Measurements from ENCODE around the gene TMEM198. TPM values are rescaled to one million over a fixed set of nuclear protein-coding genes. Genes with fewer than 3 reads are reported as not detected.

The TMEM198 gene
- polyA plus RNA-seq, 3 donors from 2014 or later: 0.44 TPM; not detected in 2

GRCh38 chr2:219513787-219514186 lies 30.0 kb upstream of the TMEM198 start:
- no peak overlapping the region for H3K4me3 Mint-ChIP-seq
- H3K27ac Mint-ChIP-seq: no peak overlapping the region
- H3K36me3 Mint-ChIP-seq: peaks cover 0 to 3% (median 0%) of the 10 kb centered on the region in 3 donors

GRCh38 chr2:219514196-219514761 lies 29.5 kb upstream of the TMEM198 start, which contains the start of gene ASIC4:
TSS of gene ASIC4 (plus strand) at chr2:219514482. CDS start at chr2:219514725, 243 bp downstream.
- Mint-ChIP-seq H3K36me3 (peaks cover 0 to 3% (median 0%) of the 10 kb centered on the region in 3 donors), H3K27ac (no peak within 1 kb of the TSS), H3K27me3 (ENCODE audit: low read depth in 3 of 3) (peaks cover 21 to 31% (median 24%) of the 10 kb centered on the region in 3 donors), H3K9me3 (peaks cover 0 to 3% (median 0%) of the 10 kb centered on the region in 6 donors), H3K4me3 (peak within 1 kb of the TSS in 1 of 5 donors; percentile 33), H3K4me1 (peaks cover 9 to 10% of the 10 kb centered on the region in 2 donors)
- no peak for DNase-seq

More at GRCh38 chr2:219513787-219514186, 30.0 kb upstream of the TMEM198 start:
- DNase-seq: no peak
- H3K27me3 Mint-ChIP-seq (ENCODE audit: low read depth in 3 of 3): peaks cover 19 to 31% (median 21%) of the 10 kb centered on the region in 3 donors
- peaks cover 9 to 10% of the 10 kb centered on the region in 2 donors for H3K4me1 Mint-ChIP-seq
- peaks cover 0 to 3% (median 0%) of the 10 kb centered on the region in 6 donors for H3K9me3 Mint-ChIP-seq

- DNase-seq: no peak
- H3K9me3 Mint-ChIP-seq: peaks cover 0 to 3% (median 0%) of the 10 kb centered on the region in 6 donors
- peaks cover 5% of the 10 kb centered on the region in 2 donors for H3K4me1 Mint-ChIP-seq
- H3K27me3 Mint-ChIP-seq (ENCODE audit: low read depth in 3 of 3): peaks cover 22 to 28% (median 26%) of the 10 kb centered on the region in 3 donors
- peaks cover 0 to 3% (median 0%) of the 10 kb centered on the region in 3 donors for H3K36me3 Mint-ChIP-seq
- no peak overlapping the region for H3K27ac Mint-ChIP-seq
- H3K4me3 Mint-ChIP-seq: no peak overlapping the region
Measured at GRCh38 chr2:219514836-219515235, 29.0 kb upstream of the TMEM198 start.

- no peak overlapping the region for H3K4me3 Mint-ChIP-seq
- no peak for DNase-seq
- H3K4me1 Mint-ChIP-seq: no peaks in the 10 kb centered on the region
- H3K9me3 Mint-ChIP-seq: peaks cover 0 to 3% (median 0%) of the 10 kb centered on the region in 6 donors
- peaks cover 20 to 24% (median 22%) of the 10 kb centered on the region in 3 donors for H3K27me3 Mint-ChIP-seq (ENCODE audit: low read depth in 3 of 3)
- no peak overlapping the region for H3K27ac Mint-ChIP-seq
- H3K36me3 Mint-ChIP-seq: peaks cover 0 to 3% (median 0%) of the 10 kb centered on the region in 3 donors
Measured at GRCh38 chr2:219515874-219516629, 27.8 kb upstream of the TMEM198 start.

GRCh38 chr2:219516888-219517287 lies 26.9 kb upstream of the TMEM198 start:
- H3K9me3 Mint-ChIP-seq: peaks cover 0 to 3% (median 0%) of the 10 kb centered on the region in 6 donors
- H3K27ac Mint-ChIP-seq: no peak overlapping the region
- H3K4me3 Mint-ChIP-seq: no peak overlapping the region
- no peaks in the 10 kb centered on the region for H3K4me1 Mint-ChIP-seq
- peaks cover 20 to 25% (median 24%) of the 10 kb centered on the region in 3 donors for H3K27me3 Mint-ChIP-seq (ENCODE audit: low read depth in 3 of 3)
- H3K36me3 Mint-ChIP-seq: peaks cover 0 to 3% (median 0%) of the 10 kb centered on the region in 3 donors
- DNase-seq: no peak

GRCh38 chr2:219517954-219518778 lies 25.7 kb upstream of the TMEM198 start:
- Mint-ChIP-seq H3K4me1 (no peaks in the 10 kb centered on the region), H3K9me3 (peaks cover 0 to 3% (median 0%) of the 10 kb centered on the region in 6 donors), H3K27ac (no peak overlapping the region), H3K36me3 (peaks cover 0 to 3% (median 0%) of the 10 kb centered on the region in 3 donors), H3K27me3 (ENCODE audit: low read depth in 3 of 3) (peaks cover 18 to 30% (median 22%) of the 10 kb centered on the region in 3 donors), H3K4me3 (no peak overlapping the region)
- no peak for DNase-seq

- H3K4me3 Mint-ChIP-seq: no peak overlapping the region
- H3K4me1 Mint-ChIP-seq: no peaks in the 10 kb centered on the region
- H3K27me3 Mint-ChIP-seq (ENCODE audit: low read depth in 3 of 3): peaks cover 18 to 32% (median 28%) of the 10 kb centered on the region in 3 donors
- no peaks in the 10 kb centered on the region for H3K9me3 Mint-ChIP-seq
- H3K36me3 Mint-ChIP-seq: peaks cover 0 to 3% (median 0%) of the 10 kb centered on the region in 3 donors
- no peak for DNase-seq
- no peak overlapping the region for H3K27ac Mint-ChIP-seq
Measured at GRCh38 chr2:219519526-219519916, 24.3 kb upstream of the TMEM198 start.

GRCh38 chr2:219520079-219520478 lies 23.7 kb upstream of the TMEM198 start:
- Mint-ChIP-seq H3K9me3 (no peaks in the 10 kb centered on the region), H3K27ac (no peak overlapping the region), H3K27me3 (ENCODE audit: low read depth in 3 of 3) (peaks cover 18 to 32% (median 26%) of the 10 kb centered on the region in 3 donors), H3K4me1 (no peaks in the 10 kb centered on the region), H3K4me3 (no peak overlapping the region), H3K36me3 (peaks cover 0 to 3% (median 0%) of the 10 kb centered on the region in 3 donors)
- DNase-seq: no peak

GRCh38 chr2:219521066-219521880 lies 22.6 kb upstream of the TMEM198 start:
- Mint-ChIP-seq H3K9me3 (no peaks in the 10 kb centered on the region), H3K4me1 (no peaks in the 10 kb centered on the region), H3K4me3 (no peak overlapping the region), H3K36me3 (no peaks in the 10 kb centered on the region), H3K27ac (no peak overlapping the region), H3K27me3 (ENCODE audit: low read depth in 3 of 3) (peaks cover 13 to 28% (median 26%) of the 10 kb centered on the region in 3 donors)
- no peak for DNase-seq

GRCh38 chr2:219522111-219523030 lies 21.5 kb upstream of the TMEM198 start:
- Mint-ChIP-seq H3K4me1 (no peaks in the 10 kb centered on the region), H3K4me3 (peak overlapping the region in 1 of 5 donors; percentile 52), H3K36me3 (no peaks in the 10 kb centered on the region), H3K9me3 (no peaks in the 10 kb centered on the region), H3K27ac (no peak overlapping the region), H3K27me3 (ENCODE audit: low read depth in 3 of 3) (peaks cover 14 to 31% (median 20%) of the 10 kb centered on the region in 3 donors)
- no peak for DNase-seq

- Mint-ChIP-seq H3K27me3 (ENCODE audit: low read depth in 3 of 3) (peaks cover 13 to 27% (median 24%) of the 10 kb centered on the region in 3 donors), H3K36me3 (no peaks in the 10 kb centered on the region), H3K4me3 (peak overlapping the region in 2 of 5 donors; percentile 3 to 47), H3K9me3 (no peaks in the 10 kb centered on the region), H3K27ac (no peak overlapping the region), H3K4me1 (no peaks in the 10 kb centered on the region)
- no peak for DNase-seq
Measured at GRCh38 chr2:219523031-219523671, 20.7 kb upstream of the TMEM198 start.

- peaks cover 13 to 33% (median 23%) of the 10 kb centered on the region in 3 donors for H3K27me3 Mint-ChIP-seq (ENCODE audit: low read depth in 3 of 3)
- no peak for DNase-seq
- no peaks in the 10 kb centered on the region for H3K36me3 Mint-ChIP-seq
- no peaks in the 10 kb centered on the region for H3K9me3 Mint-ChIP-seq
- H3K4me1 Mint-ChIP-seq: no peaks in the 10 kb centered on the region
- H3K4me3 Mint-ChIP-seq: no peak overlapping the region
- H3K27ac Mint-ChIP-seq: no peak overlapping the region
Measured at GRCh38 chr2:219524817-219525216, 19.0 kb upstream of the TMEM198 start.
